NB4 (cell line): Measurements from ENCODE around the gene NTN1.

ENCODE experiments used
- CTCF ChIP-seq: IDR thresholded peaks from one replicate; pipeline ENCODE4 v1.5.1; 2012; ENCODE audit warnings: low read depth, low read length
- POLR2A ChIP-seq: IDR thresholded peaks from 2 replicates; pipeline ENCODE4 v1.6.1; 2011; ENCODE audit warnings: mild to moderate bottlenecking; ENCODE audit not compliant: insufficient read length; ENCODE audit errors: extremely low read depth

DNA sequence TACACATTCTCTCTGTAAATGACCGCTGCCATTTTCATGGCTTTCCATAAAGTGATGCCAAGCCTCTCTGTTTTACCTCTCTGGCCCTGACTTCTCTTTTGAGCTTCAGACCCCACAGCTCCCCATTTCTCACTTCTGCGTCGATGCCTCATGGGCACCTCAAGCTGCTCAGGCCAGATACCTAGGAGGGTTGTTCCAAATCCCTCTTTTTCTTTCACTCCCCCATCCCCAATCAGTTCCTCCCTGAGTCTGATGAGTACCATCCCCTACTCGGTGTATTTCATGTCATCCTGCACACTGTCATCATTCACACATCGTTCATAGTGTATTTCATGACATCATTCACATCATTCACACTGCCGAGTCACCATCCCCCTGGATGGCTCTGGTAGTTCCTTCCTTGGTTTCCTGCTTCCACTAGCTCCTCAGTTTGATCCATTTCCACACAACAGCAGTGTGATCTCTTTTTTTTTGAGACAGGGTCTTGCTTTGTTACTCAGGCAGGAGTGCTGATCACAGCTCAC lies 43.1 kb downstream of the NTN1 start:
- TF ChIP-seq CTCF (no peak), POLR2A (no peak)
